ENCODE data around the gene SYNPO.

SYNPO gene

DNA sequence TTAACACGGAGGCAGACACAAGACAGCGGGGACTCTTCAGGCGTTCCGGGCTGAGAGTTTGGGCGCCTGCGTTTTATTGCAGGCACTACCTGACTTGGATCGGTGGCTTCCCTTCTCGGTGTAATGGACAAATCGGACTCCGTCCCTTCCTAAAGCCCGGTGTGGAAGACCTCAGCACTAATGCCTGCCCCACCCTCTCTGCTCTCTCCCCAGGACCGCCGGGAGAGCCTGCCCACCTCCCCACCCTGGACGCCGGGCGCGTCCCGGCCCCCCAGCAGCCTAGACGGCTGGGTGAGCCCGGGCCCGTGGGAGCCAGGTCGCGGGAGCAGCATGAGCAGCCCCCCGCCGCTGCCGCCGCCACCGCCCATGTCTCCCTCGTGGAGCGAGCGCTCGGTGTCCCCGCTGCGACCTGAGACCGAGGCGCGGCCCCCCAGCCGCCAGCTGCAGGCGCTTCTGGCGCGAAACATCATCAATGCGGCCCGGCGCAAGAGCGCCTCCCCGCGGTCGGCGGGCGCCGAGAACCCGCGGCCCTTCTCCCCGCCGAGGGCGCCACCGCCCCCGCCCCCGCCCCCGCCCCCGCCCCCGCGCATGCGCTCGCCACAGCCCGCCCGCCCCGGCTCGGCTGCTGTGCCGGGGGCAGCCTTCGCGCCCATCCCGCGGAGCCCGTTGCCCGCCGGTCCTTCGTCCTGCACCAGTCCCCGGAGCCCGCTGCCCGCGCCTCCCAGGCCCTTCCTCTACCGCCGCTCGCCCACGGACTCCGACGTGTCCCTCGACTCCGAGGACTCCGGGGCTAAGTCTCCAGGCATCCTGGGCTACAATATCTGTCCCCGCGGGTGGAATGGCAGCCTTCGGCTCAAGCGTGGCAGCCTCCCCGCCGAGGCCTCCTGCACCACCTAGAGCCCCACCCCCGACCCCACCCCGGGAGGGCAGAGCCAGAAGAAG lies 16.0 kb downstream of the SYNPO start:
- DNase-seq (ENCODE audit: low read depth), result no peak

DNA sequence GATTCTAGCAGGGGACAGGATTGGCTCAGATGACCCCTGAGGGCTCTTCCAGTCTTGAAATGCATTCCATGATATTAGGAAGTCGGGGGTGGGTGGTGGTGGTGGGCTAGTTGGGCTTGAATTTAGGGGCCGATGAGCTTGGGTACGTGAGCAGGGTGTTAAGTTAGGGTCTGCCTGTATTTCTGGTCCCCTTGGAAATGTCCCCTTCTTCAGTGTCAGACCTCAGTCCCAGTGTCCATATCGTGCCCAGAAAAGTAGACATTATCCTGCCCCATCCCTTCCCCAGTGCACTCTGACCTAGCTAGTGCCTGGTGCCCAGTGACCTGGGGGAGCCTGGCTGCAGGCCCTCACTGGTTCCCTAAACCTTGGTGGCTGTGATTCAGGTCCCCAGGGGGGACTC lies 17.7 kb downstream of the SYNPO start:
- no peak for DNase-seq (ENCODE audit: low read depth)

DNA sequence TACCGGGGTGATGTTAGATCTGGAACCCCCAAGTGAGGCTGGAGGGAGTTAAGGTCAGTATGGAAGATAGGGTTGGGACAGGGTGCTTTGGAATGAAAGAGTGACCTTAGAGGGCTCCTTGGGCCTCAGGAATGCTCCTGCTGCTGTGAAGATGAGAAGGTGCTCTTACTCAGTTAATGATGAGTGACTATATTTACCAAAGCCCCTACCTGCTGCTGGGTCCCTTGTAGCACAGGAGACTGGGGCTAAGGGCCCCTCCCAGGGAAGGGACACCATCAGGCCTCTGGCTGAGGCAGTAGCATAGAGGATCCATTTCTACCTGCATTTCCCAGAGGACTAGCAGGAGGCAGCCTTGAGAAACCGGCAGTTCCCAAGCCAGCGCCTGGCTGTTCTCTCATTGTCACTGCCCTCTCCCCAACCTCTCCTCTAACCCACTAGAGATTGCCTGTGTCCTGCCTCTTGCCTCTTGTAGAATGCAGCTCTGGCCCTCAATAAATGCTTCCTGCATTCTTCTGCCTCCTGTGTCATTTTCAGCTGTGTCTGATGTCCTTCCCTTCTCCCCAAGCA lies 18.3 kb downstream of the SYNPO start:
- no peak for DNase-seq (ENCODE audit: low read depth)

- DNase-seq (ENCODE audit: low read depth), result no peak
Measured at GRCh38 chr5:150659360-150660107, 19.1 kb downstream of the SYNPO start.

DNA sequence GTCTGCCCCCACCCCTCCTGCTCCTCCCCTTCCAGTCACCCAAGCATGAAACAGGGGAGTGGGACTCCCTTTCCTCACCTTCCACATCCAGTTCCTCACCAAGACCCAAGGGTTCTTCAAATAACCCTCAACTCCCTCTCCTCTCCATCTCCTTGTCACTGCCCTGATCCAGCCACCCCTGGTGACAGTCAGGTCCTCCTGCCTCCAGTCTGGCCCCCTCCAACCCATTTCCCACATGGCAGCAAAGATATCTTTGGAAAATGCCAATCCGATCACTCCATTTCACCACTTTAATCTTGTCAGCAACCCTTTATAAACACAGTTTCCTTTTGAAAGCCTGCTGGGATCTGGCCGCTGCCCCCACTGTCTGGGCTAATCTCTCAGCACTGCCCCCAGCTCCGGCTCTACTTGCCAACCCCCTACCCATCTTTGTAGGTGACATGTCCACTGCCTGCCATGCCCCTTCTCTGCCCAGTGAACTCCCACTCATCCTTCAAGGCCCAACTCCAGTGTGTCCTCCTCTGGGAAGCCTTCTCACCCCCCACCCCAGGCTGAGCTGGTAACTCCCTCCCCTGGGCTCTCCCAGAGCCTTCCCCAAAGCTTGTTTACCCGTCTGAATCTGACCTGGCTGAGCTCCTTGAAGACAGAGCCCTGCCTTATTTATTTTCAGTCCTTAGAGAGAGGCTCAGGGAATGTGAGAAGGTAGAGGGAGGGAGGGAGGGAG lies 19.8 kb downstream of the SYNPO start:
- no peak for DNase-seq (ENCODE audit: low read depth)

DNA sequence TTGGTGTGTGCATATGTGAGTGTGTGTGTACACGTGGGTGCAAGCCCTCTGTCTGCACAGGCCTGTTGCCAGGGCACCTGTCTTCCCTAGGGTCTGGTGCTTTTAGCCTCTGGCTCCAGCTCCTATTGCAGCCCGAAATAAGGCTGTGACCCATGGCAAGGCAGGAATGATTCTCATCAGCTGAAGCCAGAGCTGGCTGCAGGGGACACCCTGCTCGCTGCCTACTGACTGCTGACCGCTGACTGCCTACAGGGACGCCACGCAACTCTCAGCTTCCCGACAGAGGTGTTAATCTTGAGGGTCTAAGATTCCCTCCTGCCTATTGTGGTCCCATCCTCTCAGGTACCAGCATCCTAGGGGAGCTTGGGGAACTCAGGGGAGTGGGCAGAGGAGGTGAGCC lies 20.6 kb downstream of the SYNPO start, which contains the start of gene MYOZ3:
Gene MYOZ3 (plus strand): TSS at position 166 of the 400 bp plus-strand sequence. CDS start 1,691 bp downstream, outside the sequence.
- DNase-seq (ENCODE audit: low read depth), result no peak

GRCh38 chr5:150661821-150662596 lies 21.5 kb downstream of the SYNPO start:
- no peak for DNase-seq (ENCODE audit: low read depth)

GRCh38 chr5:150662731-150663516 lies 22.5 kb downstream of the SYNPO start:
- no peak for DNase-seq (ENCODE audit: low read depth)

- no peak for DNase-seq (ENCODE audit: low read depth)
Measured at GRCh38 chr5:150663936-150664335, 23.5 kb downstream of the SYNPO start.

DNA sequence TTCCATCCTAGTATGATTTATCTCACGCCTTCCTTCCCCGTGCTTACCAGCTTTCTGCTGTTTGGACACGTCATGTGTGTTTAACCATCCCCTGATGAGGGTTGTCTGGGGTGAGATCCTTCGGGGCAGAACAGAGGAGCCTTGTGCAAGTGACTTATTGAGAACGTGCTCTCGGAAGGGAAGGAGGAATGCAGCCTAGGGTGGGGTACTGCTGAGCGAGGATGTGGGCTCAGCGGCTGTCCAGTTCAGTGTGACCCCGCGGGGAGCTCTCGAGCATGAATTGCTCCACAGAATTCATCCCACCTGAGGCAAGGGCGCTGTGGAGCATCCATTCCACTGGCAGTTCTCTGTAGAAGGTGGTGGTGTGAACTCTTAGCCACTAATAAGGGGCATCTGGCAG lies 24.6 kb downstream of the SYNPO start:
- DNase-seq (ENCODE audit: low read depth), result peak; percentile 83

GRCh38 chr5:150670275-150670947 lies 30.0 kb downstream of the SYNPO start:
- DNase-seq (ENCODE audit: low read depth), result no peak

GRCh38 chr5:150670948-150671310 lies 30.5 kb downstream of the SYNPO start:
- DNase-seq (ENCODE audit: low read depth), result no peak

GRCh38 chr5:150671509-150672236 lies 31.2 kb downstream of the SYNPO start:
- no peak for DNase-seq (ENCODE audit: low read depth)

DNA sequence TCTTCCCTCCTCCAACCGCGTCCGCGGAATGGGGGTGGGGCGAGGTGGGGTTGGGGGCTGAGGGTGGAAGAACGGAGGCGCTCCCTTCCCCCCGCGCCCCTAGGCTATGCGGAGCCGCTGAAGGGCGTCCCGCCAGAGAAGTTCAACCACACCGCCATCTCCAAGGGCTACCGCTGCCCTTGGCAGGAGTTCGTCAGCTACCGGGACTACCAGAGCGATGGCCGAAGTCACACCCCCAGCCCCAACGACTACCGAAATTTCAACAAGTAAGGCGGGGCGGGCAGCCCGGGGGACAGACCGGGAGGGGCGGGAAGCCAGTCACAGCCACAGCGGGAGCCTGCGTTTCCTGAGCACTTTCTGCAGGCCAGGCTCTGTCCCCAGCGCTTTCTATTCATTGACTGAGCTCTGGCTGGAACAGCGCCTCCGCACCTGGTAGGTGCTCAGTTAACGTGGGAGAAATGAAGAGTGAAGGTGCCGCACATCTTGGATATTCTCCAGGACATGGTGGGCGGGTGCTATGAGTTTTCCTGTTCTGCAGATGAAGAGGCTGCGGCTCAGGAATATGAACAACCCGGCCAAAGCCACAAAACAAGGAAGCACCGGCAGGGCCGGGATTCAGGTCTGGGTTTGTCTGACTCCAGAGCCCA lies 31.9 kb downstream of the SYNPO start:
- DNase-seq (ENCODE audit: low read depth), result no peak

DNA sequence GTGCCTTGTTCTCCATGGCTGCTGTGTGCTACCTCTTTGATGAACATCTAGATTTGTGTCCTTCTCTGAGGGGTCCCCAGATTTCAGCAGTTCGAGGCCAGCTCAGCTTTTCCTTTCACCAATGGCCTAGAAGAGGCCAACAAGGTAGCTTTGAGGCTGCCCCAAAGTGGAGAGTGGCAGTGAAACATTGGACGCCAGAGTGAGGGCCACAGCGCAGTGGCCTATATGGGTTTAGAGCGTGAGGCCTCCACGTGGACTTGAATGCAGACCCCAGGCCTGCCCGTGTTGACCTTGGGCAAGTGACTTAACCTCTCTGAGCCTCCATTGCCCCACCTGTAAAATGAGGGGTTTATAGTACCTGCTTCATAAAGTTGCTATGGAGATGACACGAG lies 32.4 kb downstream of the SYNPO start:
- no peak for DNase-seq (ENCODE audit: low read depth)

GRCh38 chr5:150674341-150674821 lies 33.9 kb downstream of the SYNPO start:
- no peak for DNase-seq (ENCODE audit: low read depth)

- peak; percentile 42 for DNase-seq (ENCODE audit: low read depth)
Measured at GRCh38 chr5:150675069-150675468, 34.6 kb downstream of the SYNPO start.

- DNase-seq (ENCODE audit: low read depth), result no peak
Measured at GRCh38 chr5:150676578-150676977, 36.1 kb downstream of the SYNPO start.

DNA sequence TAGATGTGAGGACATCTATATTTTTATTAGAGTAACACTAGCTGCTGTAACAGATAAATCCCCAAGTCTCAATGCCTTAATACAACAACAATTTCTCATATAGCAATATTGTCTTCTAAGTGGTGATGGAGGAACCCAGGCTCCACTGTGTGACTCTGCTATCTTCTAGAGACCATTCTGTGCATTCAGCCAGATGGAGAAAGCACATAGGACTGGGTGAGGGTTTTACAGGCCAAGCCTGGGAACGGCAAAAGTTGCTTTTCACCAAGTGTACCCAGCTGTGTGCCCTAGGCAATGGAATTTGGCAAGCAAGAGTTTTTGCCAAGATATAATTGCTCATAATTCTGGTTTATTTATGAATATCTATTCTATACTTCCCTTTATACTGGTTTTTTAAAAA lies 48.7 kb downstream of the SYNPO start:
- DNase-seq (ENCODE audit: low read depth), result no peak
